Panc1 (cell line): ENCODE measurements around the gene B4GALT5.

Source experiments
- CTCF ChIP-seq: fragments of 450-650 bp; IDR thresholded peaks from 2 replicates; pipeline ENCODE4 v1.5.1; 2017; ENCODE audit warnings: mild to moderate bottlenecking
- POLR2AphosphoS5 ChIP-seq: IDR thresholded peaks from 2 replicates; pipeline ENCODE4 v1.6.1; 2012; ENCODE audit warnings: mild to moderate bottlenecking, low read depth, low read length, moderate library complexity

GRCh38 chr20:49677777-49678758, 35.6 kb downstream of the B4GALT5 start:
- TF ChIP-seq POLR2AphosphoS5: no peak
- no peak for TF ChIP-seq CTCF
